ENCODE measurements around the gene NXN. TPM values are rescaled to one million over a fixed set of nuclear protein-coding genes. Genes with fewer than 3 reads are reported as not detected.

NXN gene
- total RNA-seq, 1 experiment from 2014 or later: 20.8 TPM

GRCh38 chr17:978103-979093, 1.2 kb downstream of the NXN start:
- Histone ChIP-seq H3K27me3 (ENCODE audit: low read length) (no peaks in the 10 kb centered on the region), H3K9me3 (ENCODE audit: low read length) (no peaks in the 10 kb centered on the region), H4K20me1 (ENCODE audit: low read length) (no peaks in the 10 kb centered on the region), H3K36me3 (ENCODE audit: low read depth, low read length) (no peaks in the 10 kb centered on the region), H3K9me2 (replicated peaks; ENCODE audit: low read length) (no peaks in the 10 kb centered on the region), H2AFZ (ENCODE audit: low read length) (peak overlapping the region; percentile 68), H3F3A (ENCODE audit: low read length, unreplicated experiment) (no peaks in the 10 kb centered on the region), H3K4me3 (ENCODE audit: low read length) (peak overlapping the region; percentile 79), H3K4me1 (ENCODE audit: insufficient read depth, low read length) (peaks cover 15% of the 10 kb centered on the region), H3K9ac (ENCODE audit: low read length) (peak overlapping the region; percentile 73), H3K4me2 (ENCODE audit: low read length) (peak overlapping the region; percentile 90), H3K79me2 (ENCODE audit: low read length) (peaks cover 43% of the 10 kb centered on the region), H3K27ac (ENCODE audit: low read length) (peak overlapping the region; percentile 22)
- TF ChIP-seq CTCF (conservative IDR thresholded peaks at IDR 0.05; ENCODE audit: low read depth, low read length): no peak
- CTCF ChIA-PET: interaction anchor here (0.5 kb wide), 1 partner anchor 182 kb away, joined by 4 read pairs; no protein-coding TSS in a partner anchor
- BruUV-seq (replicated peaks): no TSS peak
- POLR2A ChIA-PET (ENCODE audit: unreplicated experiment): no interaction called here
- intact Hi-C loops (cut with micrococcal nuclease): loop anchor here (10.0 kb wide), 1 partner anchor 54 kb away; no protein-coding TSS in a partner anchor
- ATAC-seq (peak; percentile 16; the same call in 1 of the 2 replicates), DNase-seq (peak; percentile 20)

- Histone ChIP-seq H3K79me2 (ENCODE audit: low read length) (peaks cover 48% of the 10 kb centered on the region), H3K27me3 (ENCODE audit: low read length) (no peaks in the 10 kb centered on the region), H2AFZ (ENCODE audit: low read length) (no peak overlapping the region), H4K20me1 (ENCODE audit: low read length) (no peaks in the 10 kb centered on the region), H3K4me1 (ENCODE audit: insufficient read depth, low read length) (peaks cover 26% of the 10 kb centered on the region), H3K9me3 (ENCODE audit: low read length) (no peaks in the 10 kb centered on the region), H3K9me2 (replicated peaks; ENCODE audit: low read length) (no peaks in the 10 kb centered on the region), H3K4me2 (ENCODE audit: low read length) (peak overlapping the region; percentile 90), H3K36me3 (ENCODE audit: low read depth, low read length) (no peaks in the 10 kb centered on the region), H3K9ac (ENCODE audit: low read length) (no peak overlapping the region), H3K27ac (ENCODE audit: low read length) (no peak overlapping the region), H3F3A (ENCODE audit: low read length, unreplicated experiment) (no peaks in the 10 kb centered on the region), H3K4me3 (ENCODE audit: low read length) (peak overlapping the region; percentile 79)
- ATAC-seq (no peak), DNase-seq (no peak)
- CTCF ChIA-PET: no interaction called here
- intact Hi-C loops (cut with micrococcal nuclease): loop anchor here (10.0 kb wide), 1 partner anchor 52 kb away; no protein-coding TSS in a partner anchor
- no peak for TF ChIP-seq EZH2 (IDR thresholded peaks at IDR 0.05; ENCODE audit: low read length, unreplicated experiment)
- TF ChIP-seq CTCF (conservative IDR thresholded peaks at IDR 0.05; ENCODE audit: low read depth, low read length): no peak
- no peak for TF ChIP-seq EZH2phosphoT487 (IDR thresholded peaks at IDR 0.05; ENCODE audit: borderline replicate concordance, low read length)
- POLR2A ChIA-PET (ENCODE audit: unreplicated experiment): no interaction called here
- no TSS peak for BruUV-seq (replicated peaks)
Observed at GRCh38 chr17:977166-977565, 2.4 kb downstream of the NXN start.

GRCh38 chr17:976312-976711, 3.3 kb downstream of the NXN start:
- no peaks in the 10 kb centered on the region for H3K9me2 ChIP-seq (replicated peaks; ENCODE audit: low read length)
- DNase-seq (no peak), ATAC-seq (no peak)
- H2AFZ ChIP-seq (ENCODE audit: low read length): no peak overlapping the region
- no peaks in the 10 kb centered on the region for H3K9me3 ChIP-seq (ENCODE audit: low read length)
- CTCF ChIA-PET: no interaction called here
- no peaks in the 10 kb centered on the region for H4K20me1 ChIP-seq (ENCODE audit: low read length)
- H3K4me2 ChIP-seq (ENCODE audit: low read length): no peak overlapping the region
- BruUV-seq (replicated peaks): no TSS peak
- H3K79me2 ChIP-seq (ENCODE audit: low read length): peaks cover 49% of the 10 kb centered on the region
- no peak overlapping the region for H3K9ac ChIP-seq (ENCODE audit: low read length)
- intact Hi-C loops (cut with micrococcal nuclease): loop anchor here (10.0 kb wide), 1 partner anchor 52 kb away; no protein-coding TSS in a partner anchor
- no peaks in the 10 kb centered on the region for H3K36me3 ChIP-seq (ENCODE audit: low read depth, low read length)
- H3K27me3 ChIP-seq (ENCODE audit: low read length): no peaks in the 10 kb centered on the region
- TF ChIP-seq EZH2 (IDR thresholded peaks at IDR 0.05; ENCODE audit: low read length, unreplicated experiment): no peak
- TF ChIP-seq CTCF (conservative IDR thresholded peaks at IDR 0.05; ENCODE audit: low read depth, low read length): no peak
- no peak for TF ChIP-seq EZH2phosphoT487 (IDR thresholded peaks at IDR 0.05; ENCODE audit: borderline replicate concordance, low read length)
- no peak overlapping the region for H3K27ac ChIP-seq (ENCODE audit: low read length)
- H3K4me1 ChIP-seq (ENCODE audit: insufficient read depth, low read length): peaks cover 26% of the 10 kb centered on the region
- no peak overlapping the region for H3K4me3 ChIP-seq (ENCODE audit: low read length)
- POLR2A ChIA-PET (ENCODE audit: unreplicated experiment): no interaction called here
- no peaks in the 10 kb centered on the region for H3F3A ChIP-seq (ENCODE audit: low read length, unreplicated experiment)
